Cardiac muscle cell (in vitro differentiated cells and primary cell): ENCODE data around the gene LUC7L3. TPM values are rescaled to one million over a fixed set of nuclear protein-coding genes. Genes with fewer than 3 reads are reported as not detected.

ENCODE experiments used
- DNase-seq, 2 donors: peaks; one replicate each; pipeline versions ENCODE4 v3.0.0 to v3.0.0-alpha.2; 2010 to 2017; ENCODE audit warnings: low read depth in 1 of 2, low spot score in 1 of 2
- H3K27ac ChIP-seq: fragments of 200-600 bp; sonication (generic); 2 replicates; pipeline ENCODE4 v1.5.1; 2016
- H3K27me3 ChIP-seq: fragments of 200-600 bp; sonication (generic); 2 replicates; pipeline ENCODE4 v1.6.0; 2016; ENCODE audit warnings: control low read depth
- H3K36me3 ChIP-seq: fragments of 200-600 bp; sonication (generic); 2 replicates; pipeline ENCODE4 v1.5.1; 2016; ENCODE audit warnings: control low read depth
- H3K4me1 ChIP-seq: fragments of 200-600 bp; sonication (generic); 2 replicates; pipeline ENCODE4 v1.8.1; 2017; ENCODE audit warnings: low read depth, mild to moderate bottlenecking, mixed run types
- H3K4me3 ChIP-seq: fragments of 200-600 bp; sonication (generic); 2 replicates; pipeline ENCODE4 v1.5.1; 2016; ENCODE audit warnings: mild to moderate bottlenecking
- H3K9me3 ChIP-seq: fragments of 200-600 bp; sonication (generic); 2 replicates; pipeline ENCODE4 v1.5.1; 2017; ENCODE audit warnings: low read depth, mild to moderate bottlenecking, control low read depth
- CTCF ChIP-seq: IDR thresholded peaks from 2 replicates; pipeline ENCODE4 v1.5.1; 2012; ENCODE audit warnings: low read depth, mild to moderate bottlenecking, low read length
- polyA plus RNA-seq: library from polyadenylated mRNA; unstranded; fragments of >200 nt; fragmentation: Nextera tagmentation; extraction: Ambion mirVana; gene quantifications from 2 replicates; pipeline ENCODE4 v1.2.1, GENCODE V29; 2016
- total RNA-seq: library from RNA; depleted of rRNA; stranded (reverse); fragments of >200 nt; gene quantifications from 2 replicates; pipeline ENCODE4 v1.2.3, GENCODE V29; 2016

The LUC7L3 gene
- total and polyA plus RNA-seq, 2 experiments from 2014 or later, result 289 to 398 TPM

- no peak for DNase-seq
- H3K4me1 ChIP-seq, result peaks cover 5% of the 10 kb centered on the region
- H3K36me3 ChIP-seq, result no peaks in the 10 kb centered on the region
- no peak overlapping the region for H3K4me3 ChIP-seq
- no peak for TF ChIP-seq CTCF
- H3K9me3 ChIP-seq, result no peaks in the 10 kb centered on the region
- no peaks in the 10 kb centered on the region for H3K27me3 ChIP-seq
- H3K27ac ChIP-seq, result no peak overlapping the region
These were observed 34.6 kb upstream of the LUC7L3 start for GRCh38 chr17:50684612-50685333.

- Histone ChIP-seq H3K9me3 (no peaks in the 10 kb centered on the region), H3K36me3 (no peaks in the 10 kb centered on the region), H3K27me3 (no peaks in the 10 kb centered on the region), H3K4me3 (no peak overlapping the region), H3K4me1 (peaks cover 5% of the 10 kb centered on the region), H3K27ac (no peak overlapping the region)
- no peak for DNase-seq
- TF ChIP-seq CTCF, result no peak
These were observed 34.1 kb upstream of the LUC7L3 start for GRCh38 chr17:50685334-50685665.

GRCh38 chr17:50685691-50686493 is 33.5 kb upstream of the LUC7L3 start:
- Histone ChIP-seq H3K27me3 (no peaks in the 10 kb centered on the region), H3K4me3 (no peak overlapping the region), H3K9me3 (no peaks in the 10 kb centered on the region), H3K36me3 (no peaks in the 10 kb centered on the region), H3K4me1 (peaks cover 5% of the 10 kb centered on the region), H3K27ac (no peak overlapping the region)
- DNase-seq, result no peak
- no peak for TF ChIP-seq CTCF

GRCh38 chr17:50686494-50687199 is 32.8 kb upstream of the LUC7L3 start:
- no peak for TF ChIP-seq CTCF
- H3K9me3 ChIP-seq, result no peaks in the 10 kb centered on the region
- no peak overlapping the region for H3K4me3 ChIP-seq
- peak in 1 of 2 donors; percentile 80 for DNase-seq
- no peaks in the 10 kb centered on the region for H3K27me3 ChIP-seq
- H3K4me1 ChIP-seq, result peaks cover 9% of the 10 kb centered on the region
- H3K36me3 ChIP-seq, result no peaks in the 10 kb centered on the region
- no peak overlapping the region for H3K27ac ChIP-seq

- Histone ChIP-seq H3K9me3 (no peaks in the 10 kb centered on the region), H3K36me3 (no peaks in the 10 kb centered on the region), H3K4me1 (peaks cover 16% of the 10 kb centered on the region), H3K27me3 (no peaks in the 10 kb centered on the region), H3K4me3 (no peak overlapping the region), H3K27ac (no peak overlapping the region)
- no peak for TF ChIP-seq CTCF
- DNase-seq, result peak in 1 of 2 donors; percentile 75
These were observed 32.0 kb upstream of the LUC7L3 start for GRCh38 chr17:50687200-50688066.
